T47D (cell line): Measurements from ENCODE around the gene MFAP4.
"Not testable (repeated sequence)": the region's sequence is repeated elsewhere in the genome, so short reads cannot be mapped to it uniquely, and the experiment has no call there.

Experiments
- DNase-seq, 2 experiments: peaks; one replicate each; pipeline versions ENCODE4 v3.0.0 to v3.0.0-alpha.2; 2011 to 2012; ENCODE audit warnings: low read depth in 1 of 2, low spot score in 1 of 2
- JUND ChIP-seq: IDR thresholded peaks from 2 replicates; pipeline ENCODE4 v1.6.1; 2012; ENCODE audit warnings: low read depth
- in situ Hi-C: cut with HindIII; loops from 2 replicates; pipeline ENCODE4 v1.10.0; 2016; ENCODE audit warnings: low sequenced_read_pairs, low pct_unique_long_range_greater_than_20kb

The MFAP4 gene

DNA sequence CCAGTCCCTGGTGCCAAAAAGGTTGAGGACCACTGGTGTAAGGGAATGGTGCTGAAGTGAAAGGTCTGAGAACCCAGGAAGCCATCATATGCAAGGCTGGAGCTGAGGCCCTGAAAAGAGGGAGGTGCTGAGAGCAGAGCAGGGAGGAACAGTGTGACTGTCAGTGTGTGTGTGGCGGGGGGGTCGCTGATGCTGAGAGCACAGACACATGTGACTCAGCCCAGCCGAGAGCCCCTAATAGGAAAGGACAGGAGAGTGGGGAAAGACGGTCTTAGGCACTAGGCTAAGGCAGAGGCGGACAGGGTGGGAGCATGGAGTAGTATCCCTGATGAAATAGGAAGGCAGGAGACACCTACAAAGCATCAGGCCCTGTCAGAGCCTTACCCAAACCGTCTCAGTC, 25.7 kb downstream of the MFAP4 start:
- no peak for TF ChIP-seq JUND
- no peak for DNase-seq
- in situ Hi-C loops = loop anchor here (10.0 kb wide), 1 partner anchor 103 kb away; no protein-coding TSS in a partner anchor

DNA sequence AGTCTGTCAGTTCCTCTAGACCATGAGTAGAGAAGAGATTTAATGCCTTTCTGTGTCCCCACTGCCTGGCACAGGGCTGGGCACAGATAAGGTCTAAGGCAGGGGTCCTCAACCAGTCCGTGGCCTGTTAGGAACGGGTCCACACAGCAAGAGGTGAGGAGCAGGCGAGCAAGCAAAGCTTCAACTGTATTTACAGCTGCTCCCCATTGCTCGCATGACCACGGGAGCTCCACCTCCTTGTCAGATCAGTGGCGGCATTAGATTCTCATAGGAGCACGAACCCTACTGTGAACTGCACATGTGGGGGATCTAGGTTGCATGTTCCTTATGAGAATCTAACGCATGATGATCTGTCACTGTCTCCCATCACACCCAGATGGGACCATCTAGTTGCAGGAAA, 26.2 kb downstream of the MFAP4 start:
- no peak for TF ChIP-seq JUND

DNA sequence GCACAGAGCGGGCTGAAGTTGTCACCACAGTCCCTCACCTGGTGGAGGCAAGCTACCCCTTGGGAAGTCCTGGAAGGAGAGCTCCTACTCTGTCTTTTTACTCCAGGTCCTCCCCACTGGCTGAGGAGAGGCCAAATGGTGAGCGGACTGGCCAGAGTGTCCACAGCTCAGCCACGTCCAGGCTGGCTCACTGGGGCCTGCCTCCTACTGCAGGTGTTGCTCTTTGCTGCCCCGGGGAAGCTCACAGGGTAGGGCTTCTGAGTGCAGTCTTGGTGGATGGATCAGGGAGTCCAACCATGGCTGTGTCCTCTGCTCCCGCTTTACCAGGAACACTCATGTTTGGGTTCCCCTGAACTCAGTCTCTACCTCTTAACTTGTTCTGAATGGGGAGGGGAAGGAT, 27.1 kb downstream of the MFAP4 start:
- TF ChIP-seq JUND = no peak
- no peak for DNase-seq
- in situ Hi-C loops = loop anchor here (10.0 kb wide), 1 partner anchor 105 kb away; no protein-coding TSS in a partner anchor

More for the DNA sequence above, 26.2 kb downstream of the MFAP4 start:
- in situ Hi-C loops = loop anchor here (10.0 kb wide), 1 partner anchor 104 kb away; no protein-coding TSS in a partner anchor
- DNase-seq = no peak

DNA sequence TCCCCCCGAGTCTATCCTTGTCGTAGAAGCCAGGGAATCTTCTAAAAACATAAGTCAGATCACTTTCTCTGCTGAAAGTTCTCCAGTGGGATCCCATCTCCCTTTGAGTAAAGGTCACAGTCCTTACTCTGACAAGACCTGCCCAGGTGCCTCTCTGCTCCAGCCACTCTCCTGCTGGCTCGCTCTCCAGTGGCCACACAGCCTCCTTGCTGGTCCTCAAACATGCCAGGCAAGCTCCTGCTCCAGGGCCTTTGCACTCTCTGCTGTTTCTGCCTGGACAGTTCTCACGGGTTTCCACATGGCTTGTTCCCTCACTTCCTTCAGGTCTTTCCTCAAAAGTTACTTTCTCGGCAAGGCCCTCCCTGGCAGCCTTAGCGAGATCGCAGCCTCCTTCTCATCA, 27.8 kb downstream of the MFAP4 start:
- no peak for DNase-seq

DNA sequence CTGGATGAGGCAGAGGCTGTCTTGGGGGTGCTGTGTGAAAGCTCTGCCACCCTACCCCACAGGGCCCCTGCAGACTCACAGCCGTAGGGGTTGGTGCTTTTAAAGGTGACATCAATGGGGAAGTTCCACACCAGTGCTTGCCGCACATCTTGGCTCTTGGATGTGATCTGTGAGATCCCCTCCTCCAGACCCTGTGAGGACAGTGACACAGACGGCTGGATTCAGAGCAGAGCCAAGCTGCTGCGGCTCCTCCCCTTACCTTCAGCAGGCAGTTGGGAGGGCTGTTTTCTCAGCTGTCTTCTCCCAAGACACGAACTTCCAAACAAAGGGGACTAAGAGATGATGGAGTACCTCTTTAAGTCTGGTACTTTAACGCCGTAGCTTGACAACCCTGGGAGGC, 29.2 kb downstream of the MFAP4 start:
- no peak for TF ChIP-seq JUND
- DNase-seq = no peak
- in situ Hi-C loops = no loop called here

More for the DNA sequence above, 27.8 kb downstream of the MFAP4 start:
- no peak for TF ChIP-seq JUND
- in situ Hi-C loops = no loop called here

DNA sequence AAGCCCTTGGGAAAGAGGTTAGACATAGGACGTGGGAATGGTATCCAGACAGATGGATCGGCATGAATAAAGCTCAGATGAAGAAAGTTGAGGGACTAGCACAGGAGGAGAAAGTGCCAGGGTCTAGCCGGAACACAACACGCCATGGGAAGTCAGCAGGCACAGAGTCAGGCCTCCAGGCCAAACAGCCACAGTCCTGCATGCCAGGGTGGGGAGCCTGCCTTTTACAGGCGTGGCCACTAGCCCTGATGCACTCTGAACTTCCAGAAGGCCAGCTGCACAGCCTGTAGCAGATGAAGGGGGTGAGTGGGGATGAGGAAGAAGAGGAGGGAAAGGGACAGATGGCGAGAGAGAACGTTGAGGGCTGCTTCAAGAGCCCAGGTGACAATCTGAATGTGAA, 29.6 kb downstream of the MFAP4 start:
- no peak for DNase-seq
- in situ Hi-C loops = no loop called here
- TF ChIP-seq JUND = no peak

DNA sequence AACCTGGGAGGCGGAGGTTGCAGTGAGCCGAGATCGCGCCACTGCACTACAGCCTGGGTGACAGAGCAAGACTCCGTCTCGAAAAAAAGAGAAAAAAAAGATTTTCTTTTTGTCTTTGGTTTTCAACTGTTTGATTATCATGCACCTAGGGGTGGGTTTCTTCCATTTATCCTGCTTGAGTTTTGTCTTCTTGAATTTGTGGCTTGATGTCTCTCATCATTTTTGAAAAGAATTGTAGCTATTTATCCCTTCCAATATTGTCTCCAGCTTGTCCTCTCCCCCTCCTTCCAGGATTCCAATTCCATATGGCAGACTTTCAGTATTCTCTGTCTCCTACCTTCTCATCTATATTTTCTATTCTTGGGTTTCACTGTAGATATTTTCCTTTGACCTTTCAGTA, 32.2 kb downstream of the MFAP4 start:
- TF ChIP-seq JUND = no peak
- no peak for DNase-seq
- in situ Hi-C loops = no loop called here

DNA sequence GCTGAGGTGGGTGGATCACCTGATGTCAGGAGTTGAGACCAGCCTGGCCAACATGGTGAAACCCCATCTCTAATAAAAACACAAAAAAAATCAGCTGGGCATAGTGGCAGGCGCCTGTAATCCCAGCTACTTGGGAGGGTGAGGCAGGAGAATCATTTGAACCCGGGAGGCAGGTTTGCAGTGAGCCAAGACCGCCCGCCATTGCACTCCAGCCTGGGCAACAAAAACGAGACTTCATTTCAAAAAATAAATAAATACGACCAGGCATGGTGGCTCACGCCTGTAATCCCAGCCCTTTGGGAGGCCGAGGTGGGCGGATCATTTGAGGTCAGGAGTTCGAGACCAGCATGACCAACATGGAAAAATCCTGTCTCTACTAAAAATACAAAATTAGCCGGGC, 33.6 kb downstream of the MFAP4 start:
- DNase-seq, in situ Hi-C loops: not testable (repeated sequence)

DNA sequence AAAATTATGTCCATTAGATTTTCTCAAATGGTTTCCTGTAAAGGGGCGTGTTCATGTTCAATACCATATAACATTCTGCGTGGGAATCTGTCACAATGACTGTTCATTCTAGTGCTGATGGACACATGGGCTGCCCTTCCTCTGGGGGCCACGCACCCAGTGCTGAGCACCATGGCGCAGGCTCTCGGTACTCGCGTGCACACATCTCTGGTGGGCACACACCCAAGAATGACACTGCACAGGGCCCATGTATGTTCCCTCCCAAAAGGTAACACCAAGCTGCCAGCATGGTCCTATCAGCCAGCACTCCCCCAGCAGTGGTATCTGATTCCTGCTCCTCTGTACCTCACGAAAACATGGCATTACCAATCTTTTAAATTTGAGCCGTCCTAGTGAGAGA, 38.2 kb downstream of the MFAP4 start:
- DNase-seq = no peak
- no peak for TF ChIP-seq JUND
- in situ Hi-C loops = no loop called here

DNA sequence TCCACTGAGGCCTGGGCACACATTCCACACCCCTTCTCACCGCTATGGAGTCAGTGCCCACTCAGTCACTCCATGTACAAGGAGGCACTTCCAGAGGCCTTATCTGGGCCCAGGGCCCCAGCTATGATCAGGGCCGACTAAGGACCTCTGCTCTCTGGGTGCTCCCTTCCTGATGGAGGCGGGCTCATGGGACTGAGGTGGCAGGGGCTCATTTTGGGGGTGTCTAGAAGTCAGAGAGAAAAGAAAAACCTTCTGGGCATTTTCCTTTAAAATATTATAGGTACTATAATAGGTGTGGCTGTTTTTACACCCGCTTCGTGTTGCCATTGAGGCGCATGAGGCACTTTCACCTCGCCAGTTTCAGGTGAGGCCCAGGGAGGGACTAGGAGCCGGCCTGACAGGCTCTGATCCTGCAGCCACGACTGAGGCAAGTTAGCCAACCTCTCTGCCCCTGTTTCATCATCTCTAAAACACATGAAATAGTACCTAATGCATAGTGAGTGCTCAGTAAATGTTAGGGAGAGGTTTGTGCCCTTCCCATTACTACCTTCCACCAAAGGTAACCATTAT, 38.8 kb downstream of the MFAP4 start:
- no peak for TF ChIP-seq JUND
- no peak for DNase-seq
- in situ Hi-C loops = no loop called here

DNA sequence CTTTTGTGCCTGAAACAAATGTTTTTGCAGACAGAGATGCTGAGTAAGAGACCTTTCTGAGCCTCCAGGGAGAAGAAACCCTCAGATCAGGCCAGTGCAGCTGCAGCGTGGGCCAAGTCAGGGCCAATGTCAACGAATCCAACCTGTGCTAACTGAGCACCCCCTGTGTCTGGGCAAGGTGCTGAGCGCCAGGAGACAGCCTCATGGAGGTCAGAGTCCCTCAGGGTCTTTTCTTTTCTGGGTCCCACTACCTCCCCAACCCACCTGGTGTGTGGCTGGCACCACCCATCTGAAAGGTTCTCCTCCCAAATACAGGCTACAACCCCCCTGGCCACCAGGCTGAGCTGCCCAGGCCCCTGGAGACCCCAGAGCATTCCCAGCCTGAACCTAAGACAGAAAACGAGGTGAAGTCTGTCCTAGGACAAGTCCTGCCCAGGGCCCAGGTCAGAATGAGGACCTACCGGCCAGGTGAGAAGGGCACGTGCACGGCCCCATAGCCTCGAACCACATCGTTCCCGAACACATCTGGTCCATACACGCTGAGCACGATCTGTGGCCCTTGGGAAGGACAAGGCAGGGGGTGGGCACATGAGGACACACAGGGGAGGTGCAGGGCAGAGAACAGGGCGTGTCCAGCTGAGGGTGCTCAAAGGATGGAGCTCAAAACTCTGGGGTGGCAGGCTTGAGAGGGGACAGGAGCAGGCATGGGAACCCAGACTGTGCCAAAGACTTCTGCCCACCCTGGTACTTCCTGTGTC, 39.5 kb downstream of the MFAP4 start:
- no peak for DNase-seq
- TF ChIP-seq JUND = no peak

DNA sequence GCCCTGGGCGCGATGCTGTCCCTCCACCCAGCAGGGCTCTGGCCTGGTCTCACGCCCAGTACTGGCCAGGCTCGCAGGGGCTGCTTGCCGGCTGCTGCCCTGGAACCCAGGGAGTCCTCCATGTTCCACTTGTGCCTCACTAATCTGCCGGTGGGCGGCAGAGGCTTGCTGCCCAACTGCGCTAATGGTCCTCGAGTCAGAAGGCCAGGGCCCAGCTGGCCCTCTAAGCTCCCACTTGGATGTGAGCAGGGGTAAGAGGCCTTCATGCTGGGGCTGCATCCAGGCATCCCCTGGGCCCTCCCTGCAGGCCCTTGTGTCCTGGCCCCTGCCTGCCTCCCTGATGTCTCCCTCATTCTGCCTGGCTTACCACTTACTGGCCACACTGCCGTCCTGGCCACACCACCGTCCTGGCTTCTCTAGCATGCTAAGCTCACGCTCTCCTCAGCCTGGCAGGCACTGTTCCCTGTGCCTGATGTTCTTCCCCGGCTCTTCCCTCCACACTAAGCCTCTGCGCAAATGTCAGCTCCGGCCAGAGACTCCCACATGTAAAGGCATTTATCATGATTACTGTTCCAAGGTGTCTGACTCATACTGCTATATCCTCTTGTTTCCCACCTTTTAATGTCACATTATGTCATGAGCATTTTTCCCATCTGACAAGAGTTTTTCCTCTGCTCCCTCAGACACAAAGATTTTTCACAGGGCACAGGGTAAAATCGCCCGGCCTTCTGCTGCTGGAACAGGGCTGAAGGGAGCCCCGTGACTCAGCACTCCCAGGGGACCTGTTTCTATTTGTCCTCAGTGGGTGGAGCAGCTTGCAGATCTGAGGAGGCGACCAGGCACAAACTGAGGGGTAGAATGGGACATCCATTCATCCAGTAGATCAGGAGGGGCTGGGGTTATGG, 40.4 kb downstream of the MFAP4 start:
- no peak for DNase-seq
- no peak for TF ChIP-seq JUND
- in situ Hi-C loops = no loop called here

More for the DNA sequence above, 39.5 kb downstream of the MFAP4 start:
- in situ Hi-C loops = no loop called here
